GM20000 (cell line): ENCODE measurements around the gene SULT4A1.

Experiments
- DNase-seq: peaks from one replicate; pipeline ENCODE4 v3.0.0; 2012; ENCODE audit warnings: low spot score
- CTCF ChIP-seq: IDR thresholded peaks from 2 replicates; pipeline ENCODE4 v1.5.1; 2012; ENCODE audit warnings: mild to moderate bottlenecking, control low read depth; ENCODE audit errors: extremely low read depth, missing control alignments

The SULT4A1 gene

GRCh38 chr22:43885786-43886185 lies 23.5 kb upstream of the SULT4A1 start:
- no peak for DNase-seq

GRCh38 chr22:43885319-43885671 lies 23.0 kb upstream of the SULT4A1 start:
- TF ChIP-seq CTCF = no peak

More at GRCh38 chr22:43885786-43886185, 23.5 kb upstream of the SULT4A1 start:
- no peak for TF ChIP-seq CTCF

GRCh38 chr22:43884600-43885318 lies 22.4 kb upstream of the SULT4A1 start:
- peak; percentile 64 for TF ChIP-seq CTCF
- peak; percentile 79 for DNase-seq

More at GRCh38 chr22:43885319-43885671, 23.0 kb upstream of the SULT4A1 start:
- no peak for DNase-seq

GRCh38 chr22:43883719-43884415 lies 21.6 kb upstream of the SULT4A1 start:
- no peak for TF ChIP-seq CTCF
- DNase-seq = no peak

GRCh38 chr22:43883012-43883661 lies 20.8 kb upstream of the SULT4A1 start:
- TF ChIP-seq CTCF = peak; percentile 58
- peak; percentile 83 for DNase-seq

GRCh38 chr22:43882122-43882767 lies 19.9 kb upstream of the SULT4A1 start:
- DNase-seq = no peak

More at GRCh38 chr22:43882122-43882767, 19.9 kb upstream of the SULT4A1 start:
- no peak for TF ChIP-seq CTCF
